GM10266 (cell line): ENCODE data around the gene MAN2A1.

Experiments
- DNase-seq: peaks from one replicate; pipeline ENCODE4 v3.0.0; 2012; ENCODE audit errors: extremely low spot score
- TF ChIP-seq, protein P1 (sequence below): IDR thresholded peaks from 2 replicates; pipeline ENCODE4 v1.5.1; 2012; ENCODE audit warnings: mild to moderate bottlenecking, low read depth; ENCODE audit not compliant: control insufficient read depth, insufficient read depth; ENCODE audit errors: missing control alignments

The MAN2A1 gene

DNA sequence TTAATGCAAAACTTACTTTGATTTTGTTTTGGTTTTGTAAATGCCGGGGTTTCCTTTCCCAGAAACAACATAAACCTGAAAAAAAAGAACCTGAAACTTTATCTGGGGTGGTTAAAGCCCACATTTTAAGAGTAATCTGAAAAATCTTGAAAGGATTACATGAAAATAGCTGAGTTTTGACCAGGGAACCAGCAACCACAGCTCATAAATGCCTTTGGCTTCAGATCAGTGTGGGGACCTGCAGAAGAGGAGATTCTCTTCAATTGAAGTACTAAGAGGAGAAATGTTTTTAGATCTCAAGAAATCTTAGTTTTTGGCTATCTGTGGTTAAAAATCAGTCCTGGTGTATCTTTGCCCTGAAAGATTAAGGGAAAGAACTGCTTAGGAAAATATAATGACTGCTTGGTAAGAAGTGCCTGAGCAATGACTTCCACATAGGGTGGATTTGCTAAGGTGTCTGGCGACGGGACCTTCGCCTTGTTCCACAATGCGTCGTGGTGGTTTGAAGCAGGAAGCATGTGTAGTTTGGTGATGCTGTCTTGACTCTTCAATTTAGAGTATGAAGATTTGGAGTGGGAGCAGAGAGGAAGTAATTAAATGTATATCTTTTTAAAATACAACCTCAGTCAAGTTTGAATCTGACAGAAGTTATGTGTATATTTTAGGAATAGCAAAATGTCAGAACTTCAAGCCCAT is 186.5 kb downstream of the MAN2A1 start:
- TF ChIP-seq, protein P1, sequence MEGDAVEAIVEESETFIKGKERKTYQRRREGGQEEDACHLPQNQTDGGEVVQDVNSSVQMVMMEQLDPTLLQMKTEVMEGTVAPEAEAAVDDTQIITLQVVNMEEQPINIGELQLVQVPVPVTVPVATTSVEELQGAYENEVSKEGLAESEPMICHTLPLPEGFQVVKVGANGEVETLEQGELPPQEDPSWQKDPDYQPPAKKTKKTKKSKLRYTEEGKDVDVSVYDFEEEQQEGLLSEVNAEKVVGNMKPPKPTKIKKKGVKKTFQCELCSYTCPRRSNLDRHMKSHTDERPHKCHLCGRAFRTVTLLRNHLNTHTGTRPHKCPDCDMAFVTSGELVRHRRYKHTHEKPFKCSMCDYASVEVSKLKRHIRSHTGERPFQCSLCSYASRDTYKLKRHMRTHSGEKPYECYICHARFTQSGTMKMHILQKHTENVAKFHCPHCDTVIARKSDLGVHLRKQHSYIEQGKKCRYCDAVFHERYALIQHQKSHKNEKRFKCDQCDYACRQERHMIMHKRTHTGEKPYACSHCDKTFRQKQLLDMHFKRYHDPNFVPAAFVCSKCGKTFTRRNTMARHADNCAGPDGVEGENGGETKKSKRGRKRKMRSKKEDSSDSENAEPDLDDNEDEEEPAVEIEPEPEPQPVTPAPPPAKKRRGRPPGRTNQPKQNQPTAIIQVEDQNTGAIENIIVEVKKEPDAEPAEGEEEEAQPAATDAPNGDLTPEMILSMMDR: no peak
- no peak for DNase-seq

DNA sequence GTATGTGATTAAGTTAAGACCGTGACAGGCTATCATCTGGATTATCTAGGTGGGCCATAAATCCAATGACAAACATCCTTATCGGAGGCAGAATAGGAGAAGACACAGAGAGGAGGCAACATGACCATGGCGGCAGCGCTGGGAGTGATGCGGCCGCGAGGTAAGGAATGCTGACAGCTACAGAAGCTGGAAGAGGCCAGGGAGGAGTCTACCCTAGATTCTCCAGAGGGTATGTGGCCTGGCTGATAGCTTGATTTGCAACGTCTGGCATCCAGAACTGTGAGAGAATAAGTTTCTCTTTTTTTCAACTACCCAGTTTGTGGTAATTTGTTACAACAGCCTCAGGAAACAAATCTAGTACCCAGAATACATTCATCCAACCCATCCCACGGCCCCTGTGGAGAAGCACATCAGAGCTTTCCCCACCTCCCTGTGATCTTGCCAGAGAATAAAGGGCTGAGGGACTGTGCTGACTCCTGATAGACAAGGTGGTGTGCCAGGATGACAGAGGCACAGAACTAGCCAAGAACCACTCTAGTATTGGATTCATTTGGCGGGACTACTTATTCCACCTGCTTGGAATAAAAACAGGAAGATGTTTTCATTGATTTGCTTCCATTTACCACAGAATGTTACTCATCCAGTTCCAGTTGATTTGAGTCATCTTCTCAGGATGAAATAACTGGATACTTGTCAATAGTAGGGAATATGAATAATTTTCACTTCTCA is 187.4 kb downstream of the MAN2A1 start:
- no peak for DNase-seq
- TF ChIP-seq, protein P1: no peak

DNA sequence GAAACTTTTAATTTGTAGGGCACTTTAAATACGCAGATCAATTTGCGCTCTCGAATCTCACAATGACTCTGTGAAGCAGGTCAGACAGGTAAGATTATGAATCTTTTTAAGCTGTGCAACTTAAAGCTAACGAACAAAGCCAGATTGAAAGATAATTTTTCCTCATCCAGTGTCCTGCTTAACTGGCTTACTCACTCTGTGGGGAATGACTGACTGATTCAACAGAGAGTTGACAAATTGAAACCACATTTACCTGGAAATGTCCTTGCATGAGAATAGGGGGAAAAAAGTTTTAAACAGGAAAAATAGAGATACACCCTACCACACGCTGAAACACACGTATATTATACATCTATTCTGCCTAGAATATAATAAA is 187.9 kb downstream of the MAN2A1 start:
- DNase-seq: no peak
- TF ChIP-seq, protein P1: no peak

DNA sequence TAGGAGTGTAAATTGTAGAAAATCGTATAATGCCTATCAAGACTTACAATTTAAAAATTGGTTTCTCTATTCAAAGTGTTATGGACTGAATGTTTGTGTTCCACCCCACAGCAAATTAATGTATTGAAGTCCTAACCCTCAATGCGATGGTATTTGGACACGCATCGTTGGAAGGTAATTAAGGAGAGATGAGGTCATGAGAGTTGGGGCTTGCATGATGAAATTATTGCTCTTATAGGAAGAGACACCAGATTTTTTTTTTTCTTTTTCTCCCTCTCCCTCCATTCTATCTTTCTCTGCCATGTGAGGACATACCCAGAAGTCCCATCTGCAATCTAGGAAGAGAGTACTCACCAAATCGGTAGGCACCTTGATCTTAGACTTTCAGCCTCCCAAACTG is 189.2 kb downstream of the MAN2A1 start:
- no peak for DNase-seq

DNA sequence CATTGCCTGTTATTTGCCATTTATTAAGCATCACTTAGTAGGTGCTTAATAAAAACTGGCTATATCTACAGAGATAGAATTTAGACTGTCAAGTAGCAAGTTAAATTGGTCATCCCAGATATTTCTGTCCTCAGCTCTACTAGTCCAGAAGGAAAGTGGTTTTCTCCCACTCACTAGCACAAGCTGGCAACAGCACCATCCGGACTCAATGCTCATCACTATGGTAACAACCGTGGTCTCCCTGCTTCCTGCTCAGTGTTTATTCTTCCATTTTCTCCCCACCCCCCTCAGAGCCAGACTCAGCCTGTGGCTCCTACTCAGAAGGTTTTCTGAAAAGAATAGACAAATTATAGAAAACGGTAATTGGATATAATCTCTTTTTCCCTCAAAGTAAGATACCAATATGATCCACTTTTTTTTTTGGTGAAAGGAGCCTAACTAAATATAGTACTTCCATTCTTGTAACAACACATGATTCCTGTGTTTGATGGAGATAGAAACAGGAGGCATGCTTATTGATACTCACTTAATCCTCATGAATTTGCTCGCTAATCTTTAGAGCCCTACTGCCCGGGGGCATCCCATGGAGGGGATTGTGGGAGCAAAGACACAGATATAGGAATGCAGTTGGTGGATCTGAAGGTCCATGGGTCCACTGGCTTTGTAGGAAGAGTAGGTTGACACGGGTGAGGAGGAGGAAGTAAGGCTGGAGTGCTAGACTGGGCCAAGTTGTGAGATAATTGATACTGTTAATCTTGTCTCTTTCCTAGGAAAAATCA is 191.4 kb downstream of the MAN2A1 start:
- DNase-seq: no peak
- TF ChIP-seq, protein P1: no peak

More for the DNA sequence above, 189.2 kb downstream of the MAN2A1 start:
- TF ChIP-seq, protein P1: no peak

DNA sequence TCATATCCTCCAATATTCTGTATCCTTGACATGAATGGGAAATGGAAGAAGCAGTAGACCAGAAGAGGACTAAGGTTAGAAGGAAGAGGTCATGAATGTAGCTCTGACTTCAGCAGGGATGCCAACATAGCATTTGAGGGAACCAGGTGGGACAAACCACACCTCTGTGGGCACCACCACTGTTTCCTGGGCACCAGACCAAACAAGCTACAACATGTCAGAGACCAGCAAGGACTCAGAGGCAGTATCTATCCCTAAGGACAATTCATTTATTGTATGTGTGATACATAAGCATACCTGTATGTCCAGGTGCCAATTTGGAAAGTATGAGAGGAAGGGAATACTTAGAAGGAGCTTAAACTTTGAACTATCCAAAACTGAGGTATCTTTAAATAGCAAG is 192.8 kb downstream of the MAN2A1 start:
- TF ChIP-seq, protein P1: no peak
- DNase-seq: no peak
